GM10248 (cell line): ENCODE measurements around the gene RANBP1.

Source experiments
- CTCF ChIA-PET: fragments of 300-600 bp; sonication (Branson Sonifier 250); formaldehyde crosslinking; extraction: SDS; loops from one replicate; lab custom pipeline; 2021; ENCODE audit warnings: antibody characterized with exemption; lab: Yijun Ruan, JAX
- POLR2A ChIA-PET: fragments of 350-650 bp; sonication (Branson Sonifier 250); formaldehyde crosslinking; extraction: SDS; loops from one replicate; lab custom pipeline; 2020; ENCODE audit warnings: antibody characterized with exemption; lab: Yijun Ruan, JAX
- DNase-seq: peaks from one replicate; pipeline ENCODE4 v3.0.0; 2012; ENCODE audit errors: extremely low spot score
- CTCF ChIP-seq: IDR thresholded peaks from 2 replicates; pipeline ENCODE4 v1.5.1; 2012; ENCODE audit warnings: mild to moderate bottlenecking, low read depth; ENCODE audit errors: extremely low read depth, missing control alignments, control extremely low read depth

The RANBP1 gene

GRCh38 chr22:20087319-20088262 lies 28.3 kb upstream of the RANBP1 start:
- TF ChIP-seq CTCF: no peak
- CTCF ChIA-PET: interaction anchor here (1.1 kb wide), 2 partner anchors 23 to 117 kb away, joined by 3 read pairs; no protein-coding TSS in a partner anchor

GRCh38 chr22:20088263-20088648 lies 27.6 kb upstream of the RANBP1 start:
- ChIA-PET POLR2A (no interaction called here), CTCF (interaction anchor here (1.1 kb wide), 2 partner anchors 22 to 117 kb away, joined by 3 read pairs; no protein-coding TSS in a partner anchor)

More at GRCh38 chr22:20087319-20088262, 28.3 kb upstream of the RANBP1 start:
- POLR2A ChIA-PET: no interaction called here
- no peak for DNase-seq

GRCh38 chr22:20089226-20089976 lies 26.5 kb upstream of the RANBP1 start:
- CTCF ChIA-PET: interaction anchor here (1.1 to 1.2 kb wide), 2 partner anchors 12 to 118 kb away, joined by 3 read pairs; no protein-coding TSS in a partner anchor
- no peak for TF ChIP-seq CTCF
- POLR2A ChIA-PET: no interaction called here
- DNase-seq: no peak

More at GRCh38 chr22:20088263-20088648, 27.6 kb upstream of the RANBP1 start:
- no peak for DNase-seq
- TF ChIP-seq CTCF: no peak

GRCh38 chr22:20089977-20090729 lies 25.8 kb upstream of the RANBP1 start:
- DNase-seq: no peak
- ChIA-PET CTCF (interaction anchor here (1.2 kb wide), 1 partner anchor 11 kb away, joined by 3 read pairs; no protein-coding TSS in a partner anchor), POLR2A (no interaction called here)
- no peak for TF ChIP-seq CTCF

GRCh38 chr22:20090730-20091240 lies 25.1 kb upstream of the RANBP1 start:
- TF ChIP-seq CTCF: no peak
- POLR2A ChIA-PET: no interaction called here
- CTCF ChIA-PET: interaction anchor here (1.2 kb wide), 1 partner anchor 11 kb away, joined by 3 read pairs; no protein-coding TSS in a partner anchor
- DNase-seq: no peak
